DND-41 (cell line): ENCODE data around the gene GSTT2B.
"Not testable (repeated sequence)": the region's sequence is repeated elsewhere in the genome, so short reads cannot be mapped to it uniquely, and the experiment has no call there.

Source experiments
- EZH2 ChIP-seq: IDR thresholded peaks from 3 replicates; pipeline ENCODE4 v1.6.1; 2012; ENCODE audit warnings: borderline replicate concordance, low read depth, mild to moderate bottlenecking, moderate library complexity, low read length, inconsistent platforms; ENCODE audit not compliant: severe bottlenecking
- TF ChIP-seq, protein P1 (sequence below): IDR thresholded peaks from 2 replicates; pipeline ENCODE4 v1.5.1; 2012; ENCODE audit warnings: borderline replicate concordance, low read length, moderate library complexity, mild to moderate bottlenecking; ENCODE audit not compliant: poor library complexity, severe bottlenecking; ENCODE audit errors: extremely low read depth

DNA sequence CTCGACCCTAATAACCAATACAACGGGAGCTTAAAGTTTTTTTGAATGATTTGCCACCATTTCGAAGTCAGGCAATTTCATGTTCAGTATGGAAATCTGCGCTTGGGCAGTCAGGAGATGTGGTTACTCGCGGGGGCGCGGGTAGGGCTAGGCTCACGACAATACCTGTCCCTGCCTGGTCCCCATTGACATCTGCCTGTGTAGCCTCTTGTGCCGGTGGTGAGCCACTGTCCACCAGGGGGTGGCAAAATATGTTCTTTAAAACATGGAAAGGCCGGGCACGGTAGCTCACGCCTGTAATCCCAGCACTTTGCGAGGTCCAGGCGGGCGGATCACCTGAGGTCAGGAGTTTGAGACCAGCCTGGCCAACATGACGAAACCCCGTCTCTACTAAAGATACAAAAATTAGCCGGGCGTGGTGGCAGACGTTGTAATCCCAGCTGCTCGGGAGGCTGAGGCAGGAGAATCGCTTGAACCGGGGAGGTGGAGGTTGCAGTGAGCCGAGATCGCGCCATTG lies 13.9 kb upstream of the GSTT2B start:
- TF ChIP-seq, protein P1, sequence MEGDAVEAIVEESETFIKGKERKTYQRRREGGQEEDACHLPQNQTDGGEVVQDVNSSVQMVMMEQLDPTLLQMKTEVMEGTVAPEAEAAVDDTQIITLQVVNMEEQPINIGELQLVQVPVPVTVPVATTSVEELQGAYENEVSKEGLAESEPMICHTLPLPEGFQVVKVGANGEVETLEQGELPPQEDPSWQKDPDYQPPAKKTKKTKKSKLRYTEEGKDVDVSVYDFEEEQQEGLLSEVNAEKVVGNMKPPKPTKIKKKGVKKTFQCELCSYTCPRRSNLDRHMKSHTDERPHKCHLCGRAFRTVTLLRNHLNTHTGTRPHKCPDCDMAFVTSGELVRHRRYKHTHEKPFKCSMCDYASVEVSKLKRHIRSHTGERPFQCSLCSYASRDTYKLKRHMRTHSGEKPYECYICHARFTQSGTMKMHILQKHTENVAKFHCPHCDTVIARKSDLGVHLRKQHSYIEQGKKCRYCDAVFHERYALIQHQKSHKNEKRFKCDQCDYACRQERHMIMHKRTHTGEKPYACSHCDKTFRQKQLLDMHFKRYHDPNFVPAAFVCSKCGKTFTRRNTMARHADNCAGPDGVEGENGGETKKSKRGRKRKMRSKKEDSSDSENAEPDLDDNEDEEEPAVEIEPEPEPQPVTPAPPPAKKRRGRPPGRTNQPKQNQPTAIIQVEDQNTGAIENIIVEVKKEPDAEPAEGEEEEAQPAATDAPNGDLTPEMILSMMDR: not testable (repeated sequence)
- not testable (repeated sequence) for TF ChIP-seq EZH2
